Common myeloid progenitor, CD34-positive (primary cell): ENCODE data around the gene AIM2.
"Not testable (repeated sequence)": the region's sequence is repeated elsewhere in the genome, so short reads cannot be mapped to it uniquely, and the experiment has no call there.

Source experiments
- CTCF ChIA-PET: fragments of 350-600 bp; sonication (Branson Sonifier 250); formaldehyde crosslinking; loops from one replicate; lab custom pipeline; 2021; ENCODE audit warnings: antibody characterized with exemption; lab: Charles Lee
- POLR2A ChIA-PET: fragments of 350-600 bp; sonication (Branson Sonifier 250); formaldehyde crosslinking; loops from one replicate; lab custom pipeline; 2021; ENCODE audit warnings: antibody characterized with exemption; lab: Charles Lee
- DNase-seq, 3 donors: peaks; one replicate each; pipeline versions ENCODE4 v3.0.0 to v3.0.0-alpha.2; 2013
- H3K27ac ChIP-seq, 2 experiments: 1 replicate in 1 of 2; 2 replicates in 1 of 2; pipeline ENCODE4 v1.7.0; 2013; ENCODE audit warnings: inconsistent platforms in 2 of 2, low read length in 2 of 2, mild to moderate bottlenecking in 2 of 2, low read depth in 1 of 2, moderate library complexity in 1 of 2; ENCODE audit not compliant: severe bottlenecking in 2 of 2, insufficient read depth in 1 of 2, poor library complexity in 1 of 2
- H3K27me3 ChIP-seq, 5 experiments: replicated peaks in 2 of 5; 1 replicate in 3 of 5; 2 replicates in 2 of 5; pipeline versions ENCODE4 v1.6.1 to v1.7.0; 2013; ENCODE audit warnings: low read length in 4 of 5, mild to moderate bottlenecking in 2 of 5, moderate library complexity in 2 of 5, inconsistent platforms in 1 of 5; ENCODE audit not compliant: insufficient read depth in 5 of 5, control insufficient read depth in 4 of 5
- H3K36me3 ChIP-seq, 4 experiments: 1 replicate in 2 of 4; 2 replicates in 2 of 4; pipeline versions ENCODE4 v1.6.1 to v1.7.0; 2013; ENCODE audit warnings: low read length in 3 of 4, control low read depth in 1 of 4, mild to moderate bottlenecking in 1 of 4; ENCODE audit not compliant: control insufficient read depth in 4 of 4, insufficient read depth in 4 of 4
- H3K4me1 ChIP-seq, 4 experiments: 1 replicate in 3 of 4; 2 replicates in 1 of 4; pipeline versions ENCODE4 v1.6.1 to v1.7.1; 2013; ENCODE audit warnings: low read length in 3 of 4, mild to moderate bottlenecking in 3 of 4, control low read depth in 1 of 4, inconsistent platforms in 1 of 4, moderate library complexity in 1 of 4; ENCODE audit not compliant: control insufficient read depth in 4 of 4, insufficient read depth in 4 of 4; ENCODE audit errors: control extremely low read depth in 1 of 4
- H3K4me3 ChIP-seq, 7 experiments: 1 replicate in 4 of 7; 2 replicates in 3 of 7; pipeline versions ENCODE4 v1.5.1 to v1.7.0; 2013; ENCODE audit warnings: mild to moderate bottlenecking in 7 of 7, low read length in 6 of 7, moderate library complexity in 6 of 7, inconsistent platforms in 2 of 7, low read depth in 2 of 7, control low read depth in 1 of 7; ENCODE audit not compliant: insufficient read depth in 4 of 7, control insufficient read depth in 1 of 7; ENCODE audit errors: extremely low read depth in 1 of 7
- H3K9me3 ChIP-seq, 5 experiments: 1 replicate in 4 of 5; 2 replicates in 1 of 5; pipeline versions ENCODE4 v1.6.1 to v1.7.1; 2013; ENCODE audit warnings: low read length in 4 of 5, mild to moderate bottlenecking in 2 of 5, inconsistent platforms in 1 of 5, low read depth in 1 of 5, moderate library complexity in 1 of 5; ENCODE audit not compliant: control insufficient read depth in 4 of 5, insufficient read depth in 2 of 5; ENCODE audit errors: control extremely low read depth in 1 of 5
- WGBS: methylation state at CpG from one replicate; pipeline ENCODE4 v1.1.5; 2013; ENCODE audit not compliant: insufficient coverage; 5-methylcytosine and 5-hydroxymethylcytosine counted together

The AIM2 gene

DNA sequence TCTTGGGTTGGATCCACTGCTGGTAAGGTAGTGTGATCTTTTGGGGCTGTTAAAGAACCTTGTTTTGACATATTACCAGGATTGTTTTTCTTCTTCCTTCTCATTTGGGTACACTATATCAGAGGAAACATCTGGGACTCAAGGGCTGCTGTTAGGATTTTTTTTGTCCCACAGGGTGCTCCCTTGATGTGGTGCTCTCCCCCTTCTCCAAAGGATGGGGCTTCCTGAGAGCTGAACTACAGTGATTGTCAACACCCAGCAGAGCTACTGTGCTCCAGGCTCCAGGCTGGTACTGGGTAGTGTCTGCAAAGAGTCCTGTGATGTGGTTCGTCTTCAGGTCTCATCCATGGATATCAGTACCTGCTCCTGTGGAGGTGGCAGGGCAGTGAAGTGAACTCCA, 46.3 kb downstream of the AIM2 start:
- Histone ChIP-seq H3K36me3 (peaks cover 17 to 77% (median 49%) of the 10 kb centered on the region in 4 experiments), H3K4me3 (no peak overlapping the region), H3K27me3 (no peaks in the 10 kb centered on the region), H3K27ac (no peak overlapping the region), H3K4me1 (peaks cover 0 to 5% (median 2%) of the 10 kb centered on the region in 4 experiments), H3K9me3 (peaks cover 0 to 6% (median 3%) of the 10 kb centered on the region in 5 experiments)
- POLR2A ChIA-PET: no interaction called here
- 100% methylated on average over 1 of the region's 1 CpG for WGBS
- CTCF ChIA-PET: interaction anchor here (0.8 to 2.2 kb wide), 2 partner anchors 10 to 31 kb away, joined by 3 to 7 read pairs; no protein-coding TSS in a partner anchor
- peak in 2 of 3 donors; percentile 38 to 39 for DNase-seq

DNA sequence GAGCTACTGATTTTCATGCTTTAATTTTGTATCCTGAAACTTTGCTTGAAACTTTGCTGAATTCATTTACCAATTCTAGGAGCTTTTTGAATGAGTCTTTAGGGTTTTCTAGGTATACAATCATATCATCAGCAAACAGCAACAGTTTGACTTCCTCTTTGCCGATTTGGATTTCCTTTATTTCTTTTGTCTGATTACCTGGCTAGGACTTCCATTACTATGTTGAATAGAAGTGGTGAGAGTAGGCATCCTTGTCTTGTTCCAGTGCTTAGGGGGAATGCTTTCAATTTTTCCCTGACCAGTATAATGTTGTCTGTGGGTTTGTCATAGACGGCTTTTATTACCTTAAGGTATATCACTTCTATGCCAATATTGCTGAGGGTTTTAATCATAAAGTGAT, 49.7 kb downstream of the AIM2 start:
- peak in 1 of 3 donors; percentile 9 for DNase-seq
- H3K4me3 ChIP-seq, H3K27me3 ChIP-seq, H3K4me1 ChIP-seq, H3K9me3 ChIP-seq, CTCF ChIA-PET, POLR2A ChIA-PET, H3K27ac ChIP-seq: not testable (repeated sequence)
- peaks cover 16 to 66% (median 40%) of the 10 kb centered on the region in 4 experiments for H3K36me3 ChIP-seq
- WGBS: no CpG with 5 or more reads among the region's 2 CpGs

DNA sequence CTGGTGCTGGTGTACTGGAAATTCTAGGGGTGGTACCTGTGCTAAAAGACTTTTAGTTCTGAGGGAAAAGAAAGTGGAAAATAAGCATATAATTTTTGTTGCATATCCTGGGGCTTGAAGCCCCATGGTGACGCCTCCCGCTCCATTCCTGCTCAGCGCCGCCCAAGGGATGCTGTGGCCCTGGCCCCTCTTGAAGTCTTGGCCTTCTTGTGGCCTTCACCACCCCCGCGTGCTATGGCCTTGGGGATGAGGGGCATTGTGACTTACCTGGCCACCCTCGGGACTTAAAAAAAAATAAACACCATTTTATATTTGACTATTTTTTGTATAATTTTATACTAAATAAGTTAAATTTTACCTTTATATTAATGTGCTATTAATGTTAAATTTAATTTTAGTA, 51.5 kb downstream of the AIM2 start:
- DNase-seq: no peak
- no peaks in the 10 kb centered on the region for H3K27me3 ChIP-seq
- H3K9me3 ChIP-seq: peaks cover 0 to 6% (median 3%) of the 10 kb centered on the region in 5 experiments
- no peak overlapping the region for H3K27ac ChIP-seq
- CTCF ChIA-PET: no interaction called here
- H3K36me3 ChIP-seq: peaks cover 20 to 64% (median 36%) of the 10 kb centered on the region in 4 experiments
- POLR2A ChIA-PET: interaction anchor here (0.6 kb wide), 1 partner anchor 377 kb away, joined by 3 read pairs; no protein-coding TSS in a partner anchor
- WGBS: 100% methylated on average over 4 of the region's 7 CpGs
- H3K4me3 ChIP-seq: no peak overlapping the region
- H3K4me1 ChIP-seq: peaks cover 0 to 4% (median 2%) of the 10 kb centered on the region in 4 experiments

DNA sequence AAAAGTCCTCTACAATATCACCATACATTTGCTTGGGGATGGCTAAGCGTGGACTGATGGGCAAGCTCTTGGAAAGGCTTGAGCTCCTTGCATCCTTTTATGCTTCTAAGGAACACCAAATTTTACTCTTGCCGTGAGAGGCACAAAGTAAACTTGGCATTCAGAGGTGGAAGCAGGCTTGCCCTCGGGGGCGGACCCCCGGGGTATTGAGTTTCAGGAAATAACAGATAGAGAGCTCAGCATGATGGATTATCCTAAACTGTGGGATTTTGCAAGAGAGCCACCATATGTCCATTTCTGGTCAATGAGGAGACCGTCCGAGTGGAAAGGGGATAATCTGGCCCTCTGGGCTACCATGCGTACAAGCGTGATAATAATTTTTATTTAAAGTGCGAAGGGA, 52.8 kb downstream of the AIM2 start:
- POLR2A ChIA-PET: interaction anchor here (0.6 kb wide), 1 partner anchor 107 kb away, joined by 3 read pairs; no protein-coding TSS in a partner anchor
- WGBS: 95% methylated on average over 4 of the region's 10 CpGs
- peaks cover 0 to 3% (median 0%) of the 10 kb centered on the region in 5 experiments for H3K9me3 ChIP-seq
- DNase-seq: no peak
- no peaks in the 10 kb centered on the region for H3K27me3 ChIP-seq
- CTCF ChIA-PET: no interaction called here
- H3K4me3 ChIP-seq: no peak overlapping the region
- H3K4me1 ChIP-seq: peaks cover 0 to 7% (median 3%) of the 10 kb centered on the region in 4 experiments
- H3K27ac ChIP-seq: no peak overlapping the region
- peaks cover 20 to 63% (median 41%) of the 10 kb centered on the region in 4 experiments for H3K36me3 ChIP-seq

DNA sequence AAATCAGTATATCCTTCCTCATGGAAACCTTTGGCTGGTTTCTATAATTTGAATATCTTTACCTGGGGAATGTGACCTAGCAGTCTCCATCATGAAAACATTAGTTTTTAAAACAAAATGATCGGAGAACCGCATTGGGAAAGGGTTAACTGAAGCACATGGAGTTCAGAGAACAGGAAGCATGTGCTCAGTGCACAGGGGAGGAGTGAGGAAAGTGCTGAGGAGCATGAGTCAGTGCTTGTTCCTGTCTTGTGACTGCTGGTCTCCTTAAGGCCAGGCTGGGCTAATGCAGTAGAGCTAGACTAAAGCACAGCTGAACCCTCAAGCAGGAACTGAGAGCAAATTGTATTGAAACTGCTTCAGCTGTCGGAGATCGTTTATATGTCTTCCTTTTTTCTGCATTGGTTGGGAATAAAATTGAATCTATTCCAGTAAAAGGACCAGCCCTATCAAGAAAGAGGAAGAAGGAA, 61.1 kb downstream of the AIM2 start:
- H3K27ac ChIP-seq: peak overlapping the region; percentile 62 to 73
- DNase-seq: peak; percentile 84 to 95 (median 92)
- peaks cover 0 to 3% (median 0%) of the 10 kb centered on the region in 5 experiments for H3K9me3 ChIP-seq
- CTCF ChIA-PET: interaction anchor here (0.5 kb wide), 1 partner anchor 898 kb away, joined by 3 read pairs; no protein-coding TSS in a partner anchor
- 5% methylated on average over 2 of the region's 4 CpGs for WGBS
- H3K4me1 ChIP-seq: peaks cover 19 to 56% (median 42%) of the 10 kb centered on the region in 4 experiments
- H3K36me3 ChIP-seq: peaks cover 22 to 61% (median 40%) of the 10 kb centered on the region in 4 experiments
- no peaks in the 10 kb centered on the region for H3K27me3 ChIP-seq
- peak overlapping the region in 5 of 7 experiments; percentile 8 to 61 (median 51) for H3K4me3 ChIP-seq
- POLR2A ChIA-PET: no interaction called here

DNA sequence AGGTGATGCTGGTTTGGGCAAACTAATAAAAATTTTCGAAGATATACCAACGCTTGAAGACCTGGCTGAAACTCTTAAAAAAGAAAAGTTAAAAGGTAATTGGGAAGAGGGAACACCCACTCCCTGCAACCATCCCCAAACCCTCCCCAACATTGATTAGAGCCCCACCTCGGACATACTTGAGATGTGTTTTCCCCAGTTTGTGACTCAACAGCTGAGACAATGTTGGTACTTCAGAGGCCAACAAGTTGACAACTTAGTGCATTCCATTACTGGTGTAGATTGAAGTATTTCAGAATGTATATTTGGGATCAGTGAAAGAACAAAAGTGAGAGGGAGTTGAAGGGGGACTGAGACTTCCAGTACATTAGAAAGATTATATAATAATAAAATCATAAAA, 61.7 kb downstream of the AIM2 start:
- ChIA-PET CTCF (interaction anchor here (0.5 kb wide), 1 partner anchor 898 kb away, joined by 3 read pairs; no protein-coding TSS in a partner anchor), POLR2A (no interaction called here)
- no CpG with 5 or more reads among the region's 3 CpGs for WGBS
- DNase-seq: no peak
- peak overlapping the region in 2 of 7 experiments; percentile 7 to 44 for H3K4me3 ChIP-seq
- no peaks in the 10 kb centered on the region for H3K27me3 ChIP-seq
- peaks cover 0 to 3% (median 0%) of the 10 kb centered on the region in 5 experiments for H3K9me3 ChIP-seq
- peaks cover 19 to 58% (median 42%) of the 10 kb centered on the region in 4 experiments for H3K4me1 ChIP-seq
- peaks cover 17 to 54% (median 35%) of the 10 kb centered on the region in 4 experiments for H3K36me3 ChIP-seq
- no peak overlapping the region for H3K27ac ChIP-seq

DNA sequence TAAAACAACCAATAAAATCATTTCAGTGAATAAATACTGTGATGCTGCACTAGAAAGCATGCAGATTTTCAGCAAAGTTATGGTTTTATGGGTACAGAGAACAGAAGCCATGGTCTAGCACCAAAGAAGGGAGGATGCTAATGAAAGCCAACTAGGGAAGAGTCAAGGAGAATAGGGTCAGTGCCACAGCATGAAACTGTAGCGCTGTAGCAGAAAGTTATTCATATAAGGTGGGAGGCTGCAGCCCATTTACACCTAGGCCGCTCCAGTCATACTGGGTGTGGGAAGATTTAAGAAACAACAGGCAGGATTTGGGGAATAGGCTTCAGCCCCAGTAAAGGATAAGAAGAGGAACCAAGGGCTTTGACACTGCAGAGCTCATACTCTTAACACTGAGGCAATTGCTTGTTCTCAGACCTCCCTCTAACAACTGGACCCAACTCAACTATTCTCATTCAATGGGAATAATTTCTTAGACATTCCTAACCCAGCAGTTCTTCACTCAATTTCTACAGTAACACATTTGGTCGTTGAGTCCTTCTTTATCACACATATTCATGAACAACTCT, 62.5 kb downstream of the AIM2 start:
- POLR2A ChIA-PET: no interaction called here
- H3K4me3 ChIP-seq: peak overlapping the region in 2 of 7 experiments; percentile 95 to 97

More for the DNA sequence above, 62.5 kb downstream of the AIM2 start:
- H3K27ac ChIP-seq: no peak overlapping the region
- peaks cover 24 to 61% (median 45%) of the 10 kb centered on the region in 4 experiments for H3K4me1 ChIP-seq
- DNase-seq: no peak
- H3K27me3 ChIP-seq: no peaks in the 10 kb centered on the region
- H3K9me3 ChIP-seq: peaks cover 0 to 3% (median 0%) of the 10 kb centered on the region in 5 experiments
- H3K36me3 ChIP-seq: peaks cover 12 to 51% (median 31%) of the 10 kb centered on the region in 4 experiments
- WGBS: 100% methylated on average over 2 of the region's 3 CpGs
- CTCF ChIA-PET: no interaction called here
